Keratinocyte (primary cell): ENCODE results near the gene KAT7. TPM values are rescaled to one million over a fixed set of nuclear protein-coding genes. Genes with fewer than 3 reads are reported as not detected.
A peak's percentile ranks its signal among the peaks of the same experiment; 100 is the strongest.

Source experiments
- DNase-seq: peaks from one replicate; pipeline ENCODE4 v3.0.0-alpha.2; 2011; ENCODE audit warnings: low read depth, missing footprints, low spot score
- FAIRE-seq: peaks from 2 replicates; lab custom pipeline; 2011; peaks lifted over from hg19 to GRCh38; lab: Jason Lieb, UNC
- H2AFZ ChIP-seq: 2 replicates; pipeline ENCODE4 v1.6.0; 2012; ENCODE audit warnings: low read length, control low read depth, inconsistent platforms; ENCODE audit not compliant: control insufficient read depth
- H3K27ac ChIP-seq: 2 replicates; pipeline ENCODE4 v1.5.1; 2011; ENCODE audit warnings: low read length; ENCODE audit not compliant: control insufficient read depth, insufficient read depth
- H3K27me3 ChIP-seq: 3 replicates; pipeline ENCODE4 v1.6.0; 2011; ENCODE audit warnings: low read length; ENCODE audit not compliant: control insufficient read depth, insufficient read depth; ENCODE audit errors: extremely low read depth
- H3K36me3 ChIP-seq, 2 experiments: 2 replicates in 1 of 2; 3 replicates in 1 of 2; pipeline ENCODE4 v1.5.1; 2011; ENCODE audit warnings: low read length in 2 of 2, mild to moderate bottlenecking in 1 of 2; ENCODE audit not compliant: control insufficient read depth in 2 of 2, insufficient read depth in 2 of 2; ENCODE audit errors: extremely low read depth in 1 of 2
- H3K4me1 ChIP-seq: 3 replicates; pipeline ENCODE4 v1.5.1; 2011; ENCODE audit warnings: low read length; ENCODE audit not compliant: control insufficient read depth, insufficient read depth; ENCODE audit errors: extremely low read depth
- H3K4me2 ChIP-seq: 3 replicates; pipeline ENCODE4 v1.6.0; 2011; ENCODE audit warnings: low read depth, low read length; ENCODE audit not compliant: control insufficient read depth, insufficient read depth; ENCODE audit errors: extremely low read depth
- H3K4me3 ChIP-seq, 3 experiments: fragments of 200-600 bp in 1 of 3; sonication (generic) in 1 of 3; 2 replicates in 2 of 3; 3 replicates in 1 of 3; pipeline ENCODE4 v1.5.1; 2011 to 2016; ENCODE audit warnings: low read length in 3 of 3, mild to moderate bottlenecking in 3 of 3, control low read depth in 2 of 3, inconsistent platforms in 1 of 3, low read depth in 1 of 3, mixed read lengths in 1 of 3, mixed run types in 1 of 3, moderate library complexity in 1 of 3; ENCODE audit not compliant: control insufficient read depth in 2 of 3, insufficient read depth in 2 of 3; ENCODE audit errors: extremely low read depth in 1 of 3
- H3K79me2 ChIP-seq: 2 replicates; pipeline ENCODE4 v1.6.0; 2012; ENCODE audit warnings: low read length; ENCODE audit not compliant: control insufficient read depth, insufficient read depth
- H3K9ac ChIP-seq: 3 replicates; pipeline ENCODE4 v1.6.0; 2011; ENCODE audit warnings: low read length; ENCODE audit not compliant: control insufficient read depth, insufficient read depth; ENCODE audit errors: extremely low read depth
- H3K9me1 ChIP-seq: 3 replicates; pipeline ENCODE4 v1.6.0; 2011; ENCODE audit warnings: low read length; ENCODE audit not compliant: control insufficient read depth, insufficient read depth; ENCODE audit errors: extremely low read depth
- H3K9me3 ChIP-seq: 2 replicates; pipeline ENCODE4 v1.5.1; 2012; ENCODE audit warnings: low read depth, low read length; ENCODE audit not compliant: control insufficient read depth
- H4K20me1 ChIP-seq: 3 replicates; pipeline ENCODE4 v1.6.0; 2011; ENCODE audit warnings: low read length; ENCODE audit not compliant: control insufficient read depth, insufficient read depth; ENCODE audit errors: extremely low read depth
- EZH2 ChIP-seq: IDR thresholded peaks from one replicate; pipeline ENCODE4 v1.6.1; 2012; ENCODE audit warnings: inconsistent platforms, mild to moderate bottlenecking, low read length, moderate library complexity
- dilution Hi-C: fragments of 300-500 bp; cut with MboI; formaldehyde crosslinking; loops from one replicate; pipeline ENCODE4 v1.7.0; 2020; ENCODE audit warnings: low sequenced_read_pairs; ENCODE audit not compliant: extremely low pct_ligation_motif_present
- polyA plus RNA-seq, 5 experiments: library from polyadenylated mRNA; depleted of rRNA in 3 of 5; stranded (reverse) in 3 of 5; stranded (forward) in 1 of 5; unstranded in 1 of 5; fragments of >200 nt; gene quantifications; 1 replicate in 1 of 5; 2 replicates in 3 of 5; 3 replicates in 1 of 5; pipeline versions ENCODE4 v1.2.1 to v1.2.3, GENCODE V29; 2011 to 2012; ENCODE audit warnings: missing spikeins in 2 of 5, low read depth in 1 of 5, low replicate concordance in 1 of 5
- TF ChIP-seq, protein P1 (sequence below), 3 experiments: IDR thresholded peaks in 1 of 3; conservative IDR thresholded peaks in 1 of 3; optimal IDR thresholded peaks in 1 of 3; 2 replicates in 2 of 3; 3 replicates in 1 of 3; pipeline versions ENCODE3 to v1.5.1; 2011; ENCODE audit warnings: low read length in 3 of 3, mild to moderate bottlenecking in 3 of 3, moderate library complexity in 2 of 3, control low read depth in 1 of 3, inconsistent platforms in 1 of 3; ENCODE audit not compliant: insufficient read depth in 2 of 3; ENCODE audit errors: extremely low read depth in 1 of 3

The KAT7 gene
- polyA plus RNA-seq, 1 donor (not counting 4 experiments of a cell fraction or from before 2014, with no cell fraction given), result 19.7 TPM

DNA sequence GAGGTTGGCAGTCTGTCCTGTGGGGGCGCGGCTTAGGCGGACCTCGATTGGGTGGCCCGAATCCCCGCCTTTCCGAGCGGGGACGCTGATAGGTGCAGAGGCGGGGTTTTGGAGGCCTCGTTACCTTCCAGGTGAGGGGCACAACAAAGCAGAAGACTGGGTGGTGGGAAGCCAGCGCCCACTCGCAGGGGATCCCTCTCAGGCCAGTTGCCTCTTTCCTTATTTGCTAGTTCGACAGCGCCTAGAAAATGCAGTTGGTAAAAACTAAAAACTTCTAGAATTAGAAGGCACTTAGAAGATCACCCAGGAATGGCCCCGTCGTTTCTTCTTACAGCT, 730 bp downstream of the KAT7 start:
- Histone ChIP-seq H4K20me1 (peaks cover 15% of the 10 kb centered on the region), H3K9me3 (no peaks in the 10 kb centered on the region), H3K36me3 (peaks cover 7 to 17% of the 10 kb centered on the region in 2 experiments), H3K79me2 (peaks cover 44% of the 10 kb centered on the region), H3K9me1 (peaks cover 2% of the 10 kb centered on the region), H3K27me3 (no peaks in the 10 kb centered on the region), H3K4me3 (peak overlapping the region; percentile 47 to 76 (median 73)), H2AFZ (no peak overlapping the region), H3K4me2 (peak overlapping the region; percentile 94), H3K4me1 (peaks cover 19% of the 10 kb centered on the region), H3K9ac (peak overlapping the region; percentile 59), H3K27ac (peak overlapping the region; percentile 33)
- no peak for FAIRE-seq
- no peak for DNase-seq
- dilution Hi-C loops, result no loop called here
- TF ChIP-seq EZH2, result no peak
- TF ChIP-seq, protein P1, sequence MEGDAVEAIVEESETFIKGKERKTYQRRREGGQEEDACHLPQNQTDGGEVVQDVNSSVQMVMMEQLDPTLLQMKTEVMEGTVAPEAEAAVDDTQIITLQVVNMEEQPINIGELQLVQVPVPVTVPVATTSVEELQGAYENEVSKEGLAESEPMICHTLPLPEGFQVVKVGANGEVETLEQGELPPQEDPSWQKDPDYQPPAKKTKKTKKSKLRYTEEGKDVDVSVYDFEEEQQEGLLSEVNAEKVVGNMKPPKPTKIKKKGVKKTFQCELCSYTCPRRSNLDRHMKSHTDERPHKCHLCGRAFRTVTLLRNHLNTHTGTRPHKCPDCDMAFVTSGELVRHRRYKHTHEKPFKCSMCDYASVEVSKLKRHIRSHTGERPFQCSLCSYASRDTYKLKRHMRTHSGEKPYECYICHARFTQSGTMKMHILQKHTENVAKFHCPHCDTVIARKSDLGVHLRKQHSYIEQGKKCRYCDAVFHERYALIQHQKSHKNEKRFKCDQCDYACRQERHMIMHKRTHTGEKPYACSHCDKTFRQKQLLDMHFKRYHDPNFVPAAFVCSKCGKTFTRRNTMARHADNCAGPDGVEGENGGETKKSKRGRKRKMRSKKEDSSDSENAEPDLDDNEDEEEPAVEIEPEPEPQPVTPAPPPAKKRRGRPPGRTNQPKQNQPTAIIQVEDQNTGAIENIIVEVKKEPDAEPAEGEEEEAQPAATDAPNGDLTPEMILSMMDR (optimal IDR thresholded peaks at IDR 0.05 in 1 of 3, IDR thresholded peaks at IDR 0.05 in 1 of 3, conservative IDR thresholded peaks at IDR 0.05 in 1 of 3; ENCODE audit: extremely low read depth in 1 of 3, insufficient read depth in 2 of 3, low read length in 3 of 3), result no peak

DNA sequence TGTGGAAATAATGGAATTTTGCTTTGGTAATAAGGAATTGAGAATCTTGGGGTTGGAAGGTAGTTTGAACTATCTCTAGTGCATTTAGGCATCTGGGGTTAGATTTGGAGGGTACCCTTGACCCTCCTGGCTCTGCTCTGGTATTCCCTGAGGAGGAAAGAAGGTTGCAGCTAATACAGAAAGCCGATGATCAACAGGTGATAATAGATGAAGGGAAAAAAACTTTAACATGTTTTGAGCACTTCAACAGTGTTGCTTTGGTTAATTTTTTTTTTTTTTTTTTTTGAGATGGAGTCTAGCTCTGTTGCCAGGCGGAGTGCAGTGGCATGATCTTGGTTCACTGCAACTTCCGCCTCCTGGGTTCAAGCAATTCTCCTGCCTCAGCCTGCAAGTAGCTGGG, 4.8 kb downstream of the KAT7 start:
- Histone ChIP-seq H3K4me1 (peaks cover 14% of the 10 kb centered on the region), H2AFZ (no peak overlapping the region), H3K27me3 (no peaks in the 10 kb centered on the region), H3K4me2 (no peak overlapping the region), H3K79me2 (peaks cover 57% of the 10 kb centered on the region), H3K4me3 (no peak overlapping the region), H4K20me1 (peaks cover 15% of the 10 kb centered on the region), H3K27ac (no peak overlapping the region), H3K9me3 (no peaks in the 10 kb centered on the region), H3K36me3 (peaks cover 14 to 28% of the 10 kb centered on the region in 2 experiments), H3K9ac (no peak overlapping the region), H3K9me1 (peaks cover 2% of the 10 kb centered on the region)
- dilution Hi-C loops, result no loop called here
- TF ChIP-seq EZH2, result no peak
- TF ChIP-seq, protein P1 (optimal IDR thresholded peaks at IDR 0.05 in 1 of 3, IDR thresholded peaks at IDR 0.05 in 1 of 3, conservative IDR thresholded peaks at IDR 0.05 in 1 of 3; ENCODE audit: extremely low read depth in 1 of 3, insufficient read depth in 2 of 3, low read length in 3 of 3), result no peak
- DNase-seq (no peak), FAIRE-seq (no peak)
